Endothelial cell of umbilical vein (primary cell): ENCODE data around the gene ESRRA.

Experiments
- CTCF ChIP-seq, 2 donors: IDR thresholded peaks; 1 replicate in 1 of 2; 2 replicates in 1 of 2; pipeline ENCODE4 v1.5.1; 2011; ENCODE audit warnings: low read length in 2 of 2, mild to moderate bottlenecking in 2 of 2, moderate library complexity in 2 of 2, control low read depth in 1 of 2, inconsistent platforms in 1 of 2, low read depth in 1 of 2; ENCODE audit not compliant: insufficient read depth in 1 of 2; ENCODE audit errors: extremely low read depth in 1 of 2
- EZH2 ChIP-seq: IDR thresholded peaks from 2 replicates; pipeline ENCODE4 v1.6.1; 2012; ENCODE audit warnings: borderline replicate concordance, low read depth, mild to moderate bottlenecking, moderate library complexity, low read length, inconsistent platforms; ENCODE audit not compliant: severe bottlenecking
- POLR2A ChIP-seq: IDR thresholded peaks from 2 replicates; pipeline ENCODE4 v1.6.1; 2012; ENCODE audit warnings: low read depth, mild to moderate bottlenecking, control low read depth, low read length

GRCh38 chr11:64320556-64320955, 15.2 kb downstream of the ESRRA start:
- TF ChIP-seq EZH2 = no peak
- TF ChIP-seq POLR2A = no peak
- TF ChIP-seq CTCF (IDR thresholded peaks at IDR 0.05; ENCODE audit: extremely low read depth in 1 of 2, insufficient read depth in 1 of 2, low read depth in 1 of 2, low read length in 2 of 2) = no peak
